CD14-positive monocyte (primary cell): ENCODE data around the gene MARCHF5. TPM values are rescaled to one million over a fixed set of nuclear protein-coding genes. Genes with fewer than 3 reads are reported as not detected.

Experiments
- DNase-seq, 3 donors: peaks; one replicate each; pipeline ENCODE4 v3.0.0-alpha.2; 2011 to 2022
- H2AFZ ChIP-seq: 2 replicates; pipeline ENCODE4 v1.6.0; 2012; ENCODE audit warnings: mild to moderate bottlenecking, low read depth, low read length, inconsistent platforms; ENCODE audit not compliant: insufficient read depth, poor library complexity, severe bottlenecking
- H3K27ac ChIP-seq, 2 donors: 1 replicate in 1 of 2; 2 replicates in 1 of 2; pipeline ENCODE4 v1.5.1; 2012 to 2013; ENCODE audit warnings: low read length in 2 of 2, control low read depth in 1 of 2, inconsistent platforms in 1 of 2, low read depth in 1 of 2, mild to moderate bottlenecking in 1 of 2
- H3K27me3 ChIP-seq, 2 donors: one replicate each; pipeline versions ENCODE4 v1.6.0 to v1.6.1; 2011 to 2013; ENCODE audit warnings: low read length in 2 of 2; ENCODE audit not compliant: control insufficient read depth in 2 of 2, insufficient read depth in 2 of 2
- H3K36me3 ChIP-seq, 2 donors: replicated peaks in 1 of 2; 1 replicate in 1 of 2; 2 replicates in 1 of 2; pipeline versions ENCODE4 v1.5.1 to v1.6.1; 2012 to 2013; ENCODE audit warnings: low read length in 2 of 2, control low read depth in 1 of 2, inconsistent platforms in 1 of 2, mild to moderate bottlenecking in 1 of 2; ENCODE audit not compliant: insufficient read depth in 2 of 2, control insufficient read depth in 1 of 2
- H3K4me1 ChIP-seq, 2 donors: 1 replicate in 1 of 2; 2 replicates in 1 of 2; pipeline versions ENCODE4 v1.5.1 to v1.6.1; 2012 to 2013; ENCODE audit warnings: low read length in 2 of 2, control low read depth in 1 of 2, inconsistent platforms in 1 of 2, mild to moderate bottlenecking in 1 of 2, moderate library complexity in 1 of 2; ENCODE audit not compliant: insufficient read depth in 2 of 2, control insufficient read depth in 1 of 2
- H3K4me2 ChIP-seq: replicated peaks from 2 replicates; pipeline ENCODE3; 2012; ENCODE audit warnings: low read length, moderate library complexity, mild to moderate bottlenecking; ENCODE audit not compliant: poor library complexity, severe bottlenecking; ENCODE audit errors: extremely low read depth
- H3K4me3 ChIP-seq, 3 experiments: fragments of 200-600 bp in 1 of 3; sonication (generic) in 1 of 3; replicated peaks in 1 of 3; 1 replicate in 2 of 3; 2 replicates in 1 of 3; pipeline ENCODE4 v1.5.1; 2011 to 2013; ENCODE audit warnings: low read length in 3 of 3, mild to moderate bottlenecking in 3 of 3, control low read depth in 2 of 3, low read depth in 2 of 3, inconsistent platforms in 1 of 3, moderate library complexity in 1 of 3
- H3K79me2 ChIP-seq: 2 replicates; pipeline ENCODE4 v1.6.0; 2012; ENCODE audit warnings: mild to moderate bottlenecking, control low read depth, inconsistent platforms, low read length, moderate library complexity; ENCODE audit not compliant: insufficient read depth
- H3K9ac ChIP-seq: 2 replicates; pipeline ENCODE4 v1.6.0; 2017; ENCODE audit warnings: low read length, mild to moderate bottlenecking; ENCODE audit not compliant: insufficient read depth, poor library complexity, severe bottlenecking
- H3K9me3 ChIP-seq, 2 donors: replicated peaks in 1 of 2; 1 replicate in 1 of 2; 2 replicates in 1 of 2; pipeline versions ENCODE4 v1.5.1 to v1.6.1; 2012 to 2013; ENCODE audit warnings: low read length in 2 of 2, control low read depth in 1 of 2; ENCODE audit not compliant: control insufficient read depth in 1 of 2, insufficient read depth in 1 of 2
- H4K20me1 ChIP-seq: 2 replicates; pipeline ENCODE4 v1.6.0; 2012; ENCODE audit warnings: mild to moderate bottlenecking, low read length, control low read depth, moderate library complexity; ENCODE audit not compliant: insufficient read depth
- H3K27ac Mint-ChIP-seq, 7 donors: one replicate each; pipeline ENCODE4 v1.8.0; 2020; ENCODE audit warnings: mild to moderate bottlenecking in 7 of 7, mixed read lengths in 7 of 7, moderate library complexity in 6 of 7, inconsistent platforms in 2 of 7
- H3K27me3 Mint-ChIP-seq, 3 donors: one replicate each; pipeline ENCODE4 v1.8.0; 2021 to 2022; ENCODE audit warnings: low read depth in 3 of 3, mild to moderate bottlenecking in 3 of 3, mixed read lengths in 3 of 3, moderate library complexity in 3 of 3, inconsistent platforms in 1 of 3
- H3K36me3 Mint-ChIP-seq, 2 donors: one replicate each; pipeline ENCODE4 v1.8.0; 2020; ENCODE audit warnings: mixed read lengths in 2 of 2, inconsistent platforms in 1 of 2, mild to moderate bottlenecking in 1 of 2
- H3K4me1 Mint-ChIP-seq: one replicate; pipeline ENCODE4 v1.8.0; 2020; ENCODE audit warnings: mild to moderate bottlenecking, mixed read lengths
- H3K4me3 Mint-ChIP-seq, 2 donors: one replicate each; pipeline ENCODE4 v1.8.0; 2020; ENCODE audit warnings: mild to moderate bottlenecking in 2 of 2, mixed read lengths in 2 of 2, moderate library complexity in 1 of 2
- H3K9me3 Mint-ChIP-seq, 7 donors: one replicate each; pipeline ENCODE4 v1.8.0; 2020 to 2022; ENCODE audit warnings: mixed read lengths in 7 of 7, mild to moderate bottlenecking in 6 of 7, moderate library complexity in 6 of 7, inconsistent platforms in 2 of 7
- CTCF ChIP-seq: fragments of 200-600 bp; IDR thresholded peaks from one replicate; pipeline ENCODE4 v1.8.0; 2022; ENCODE audit warnings: antibody characterized with exemption, mild to moderate bottlenecking
- WGBS: methylation state at CpG from one replicate; pipeline ENCODE4 v1.1.5; 2013; ENCODE audit warnings: missing lambda C conversion rate; ENCODE audit not compliant: insufficient coverage; 5-methylcytosine and 5-hydroxymethylcytosine counted together
- intact Hi-C, 2 donors: fragments of 100-400 bp; cut with micrococcal nuclease; formaldehyde crosslinking; loops; one replicate each; pipeline versions ENCODE4 v1.15.0 to v1.15.1; 2023
- polyA plus RNA-seq, 3 donors: library from polyadenylated mRNA; depleted of rRNA in 1 of 3; unstranded in 2 of 3; stranded (reverse) in 1 of 3; fragments of 300-500 nt in 2 of 3; fragments of >200 nt in 1 of 3; fragmentation: Illumina TruSeq in 2 of 3; gene quantifications; 1 replicate in 2 of 3; 2 replicates in 1 of 3; pipeline ENCODE4 v1.2.3, GENCODE V29; 2012 to 2021

MARCHF5 gene
- polyA plus RNA-seq, 3 donors = 15.8 to 30.6 (median 29.6) TPM

GRCh38 chr10:92323079-92323478 lies 32.1 kb downstream of the MARCHF5 start:
- H3K27me3 Mint-ChIP-seq = peaks cover 0 to 2% (median 0%) of the 10 kb centered on the region in 3 donors
- no peaks in the 10 kb centered on the region for H3K27me3 ChIP-seq
- H3K27ac ChIP-seq = no peak overlapping the region
- H3K4me2 ChIP-seq = no peak overlapping the region
- H3K9me3 Mint-ChIP-seq = peaks cover 0 to 2% (median 0%) of the 10 kb centered on the region in 7 donors
- H3K79me2 ChIP-seq = peaks cover 41% of the 10 kb centered on the region
- no peak overlapping the region for H2AFZ ChIP-seq
- H3K9me3 ChIP-seq = no peaks in the 10 kb centered on the region
- intact Hi-C loops = no loop called here
- H4K20me1 ChIP-seq = peaks cover 55% of the 10 kb centered on the region
- no peak overlapping the region for H3K27ac Mint-ChIP-seq
- WGBS = no CpG with 5 or more reads among the region's 2 CpGs
- peaks cover 33 to 52% of the 10 kb centered on the region in 2 donors for H3K36me3 Mint-ChIP-seq
- H3K9ac ChIP-seq = no peak overlapping the region
- H3K4me3 ChIP-seq = no peak overlapping the region
- peaks cover 4% of the 10 kb centered on the region for H3K4me1 Mint-ChIP-seq
- H3K36me3 ChIP-seq = peaks cover 5 to 21% of the 10 kb centered on the region in 2 donors
- no peak for TF ChIP-seq CTCF
- no peaks in the 10 kb centered on the region for H3K4me1 ChIP-seq
- H3K4me3 Mint-ChIP-seq = no peak overlapping the region
- DNase-seq = no peak

GRCh38 chr10:92327445-92328433 lies 36.8 kb downstream of the MARCHF5 start:
- no peak for TF ChIP-seq CTCF
- intact Hi-C loops = no loop called here
- no peak overlapping the region for H2AFZ ChIP-seq
- no peak for DNase-seq
- no peaks in the 10 kb centered on the region for H3K4me1 ChIP-seq
- H3K4me2 ChIP-seq = no peak overlapping the region
- no peak overlapping the region for H3K27ac ChIP-seq
- no peaks in the 10 kb centered on the region for H3K9me3 Mint-ChIP-seq
- no peaks in the 10 kb centered on the region for H3K9me3 ChIP-seq
- no CpG with 5 or more reads among the region's 3 CpGs for WGBS
- H3K4me3 Mint-ChIP-seq = no peak overlapping the region
- no peaks in the 10 kb centered on the region for H3K27me3 ChIP-seq
- H4K20me1 ChIP-seq = peaks cover 52% of the 10 kb centered on the region
- H3K27ac Mint-ChIP-seq = peak overlapping the region in 1 of 7 donors; percentile 16
- H3K4me1 Mint-ChIP-seq = peaks cover 11% of the 10 kb centered on the region
- H3K9ac ChIP-seq = no peak overlapping the region
- peaks cover 0 to 2% (median 0%) of the 10 kb centered on the region in 3 donors for H3K27me3 Mint-ChIP-seq
- peaks cover 18 to 36% of the 10 kb centered on the region in 2 donors for H3K36me3 Mint-ChIP-seq
- peaks cover 0 to 5% of the 10 kb centered on the region in 2 donors for H3K36me3 ChIP-seq
- peaks cover 37% of the 10 kb centered on the region for H3K79me2 ChIP-seq
- H3K4me3 ChIP-seq = no peak overlapping the region
